Tongue (tissue), 2 donors: ENCODE measurements around the gene TIE1. TPM values are rescaled to one million over a fixed set of nuclear protein-coding genes. Genes with fewer than 3 reads are reported as not detected.
A peak's percentile ranks its signal among the peaks of the same experiment; 100 is the strongest.

Experiments
- DNase-seq: peaks from one replicate; pipeline ENCODE4 v3.0.0-alpha.2; 2015
- total RNA-seq: library from RNA; depleted of rRNA; stranded (reverse); fragments of >200 nt; gene quantifications from one replicate; pipeline ENCODE4 v1.2.3, GENCODE V29; 2014

The TIE1 gene
- total RNA-seq, 1 donor from 2014 or later, result 62.3 TPM

GRCh38 chr1:43338001-43338400, 37.2 kb downstream of the TIE1 start:
- DNase-seq, result no peak

GRCh38 chr1:43339584-43340232, 38.9 kb downstream of the TIE1 start:
- no peak for DNase-seq

- DNase-seq, result no peak
Observed at GRCh38 chr1:43340559-43340958, 39.8 kb downstream of the TIE1 start.

- no peak for DNase-seq
Observed at GRCh38 chr1:43344267-43344850, 43.6 kb downstream of the TIE1 start.

GRCh38 chr1:43345120-43345519, 44.3 kb downstream of the TIE1 start:
- no peak for DNase-seq

GRCh38 chr1:43346636-43347035, 45.9 kb downstream of the TIE1 start:
- no peak for DNase-seq

GRCh38 chr1:43348343-43348808, 47.6 kb downstream of the TIE1 start:
- DNase-seq, result no peak

GRCh38 chr1:43348809-43349593, 48.2 kb downstream of the TIE1 start:
- peak; percentile 85 for DNase-seq

GRCh38 chr1:43349594-43350306, 49.0 kb downstream of the TIE1 start:
- peak; percentile 39 for DNase-seq

GRCh38 chr1:43350976-43351375, 50.2 kb downstream of the TIE1 start:
- DNase-seq, result no peak

GRCh38 chr1:43351421-43352350, 50.9 kb downstream of the TIE1 start:
- no peak for DNase-seq

GRCh38 chr1:43352351-43352705, 51.5 kb downstream of the TIE1 start:
- no peak for DNase-seq

- DNase-seq, result no peak
Observed at GRCh38 chr1:43352881-43353280, 52.1 kb downstream of the TIE1 start.

- DNase-seq, result no peak
Observed at GRCh38 chr1:43354471-43354870, 53.7 kb downstream of the TIE1 start.

- no peak for DNase-seq
Observed at GRCh38 chr1:43354936-43355335, 54.2 kb downstream of the TIE1 start.

- DNase-seq, result no peak
Observed at GRCh38 chr1:43357251-43357650, 56.5 kb downstream of the TIE1 start.

GRCh38 chr1:43358121-43358745, 57.5 kb downstream of the TIE1 start:
- DNase-seq, result no peak

- DNase-seq, result peak; percentile 99
Observed at GRCh38 chr1:43358746-43359693, 58.2 kb downstream of the TIE1 start, which contains the start of gene CDC20. Gene CDC20 (plus strand): TSS chr1:43358981. CDS start chr1:43359216, 235 bp downstream.

- no peak for DNase-seq
Observed at GRCh38 chr1:43359696-43360095, 58.9 kb downstream of the TIE1 start.

- DNase-seq, result no peak
Observed at GRCh38 chr1:43360616-43361015, 59.8 kb downstream of the TIE1 start.
